Parathyroid adenoma (tissue), 2 donors: ENCODE results near the gene SLC1A3.

Experiments used
- H2AFZ ChIP-seq: fragments of 300-600 bp; sonication (generic); one replicate; pipeline ENCODE4 v1.7.0; 2017; ENCODE audit warnings: antibody characterized with exemption, mild to moderate bottlenecking
- H3K27ac ChIP-seq: fragments of 300-600 bp; sonication (generic); one replicate; pipeline ENCODE4 v1.7.0; 2017
- H3K27me3 ChIP-seq: fragments of 300-600 bp; sonication (generic); one replicate; pipeline ENCODE4 v1.7.0; 2017; ENCODE audit warnings: low read length; ENCODE audit not compliant: control insufficient read depth, insufficient read depth
- H3K36me3 ChIP-seq: fragments of 300-600 bp; sonication (generic); one replicate; pipeline ENCODE4 v1.7.0; 2017; ENCODE audit warnings: low read length; ENCODE audit not compliant: control insufficient read depth, insufficient read depth
- H3K4me1 ChIP-seq: fragments of 300-600 bp; sonication (generic); one replicate; pipeline ENCODE4 v1.7.0; 2017; ENCODE audit warnings: control low read depth
- H3K4me2 ChIP-seq: fragments of 300-600 bp; sonication (generic); one replicate; pipeline ENCODE4 v1.7.0; 2017; ENCODE audit warnings: low read length
- H3K4me3 ChIP-seq: fragments of 300-600 bp; sonication (generic); one replicate; pipeline ENCODE4 v1.7.0; 2017; ENCODE audit warnings: low read depth, low read length
- H3K79me2 ChIP-seq: fragments of 300-600 bp; sonication (generic); one replicate; pipeline ENCODE4 v1.7.0; 2017; ENCODE audit warnings: control low read depth
- H3K9ac ChIP-seq: fragments of 300-600 bp; sonication (generic); one replicate; pipeline ENCODE4 v1.7.0; 2017; ENCODE audit warnings: mild to moderate bottlenecking
- H3K9me3 ChIP-seq: fragments of 300-600 bp; sonication (generic); one replicate; pipeline ENCODE4 v1.7.0; 2017; ENCODE audit warnings: low read length; ENCODE audit not compliant: control insufficient read depth
- TF ChIP-seq, protein P1 (sequence below): fragments of 300-600 bp; sonication (generic); IDR thresholded peaks from one replicate; pipeline ENCODE4 v1.7.0; 2017; ENCODE audit warnings: antibody characterized with exemption, mild to moderate bottlenecking
- donor health status: primary hyperparathyroidism.

The SLC1A3 gene

DNA sequence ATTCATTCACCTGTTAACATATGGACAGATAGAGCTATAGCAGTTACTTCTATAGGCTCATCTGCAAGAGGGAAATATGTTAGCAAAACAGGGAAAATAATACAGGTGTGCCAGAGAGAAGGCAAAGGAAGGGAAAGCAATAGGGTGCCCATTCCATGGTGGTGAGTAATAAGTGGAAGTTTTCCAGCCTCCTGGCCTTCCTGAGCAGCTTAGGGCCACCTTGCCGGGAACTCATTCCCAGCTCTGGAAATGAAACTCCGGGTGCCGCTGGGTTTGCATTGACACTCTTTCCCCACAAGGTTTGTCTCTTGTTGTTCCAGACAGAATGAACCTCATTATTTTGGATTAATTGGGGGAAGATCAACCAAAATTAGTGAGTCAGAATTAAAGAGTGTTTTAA lies 58.4 kb downstream of the SLC1A3 start:
- H3K27me3 ChIP-seq = no peaks in the 10 kb centered on the region
- TF ChIP-seq, protein P1, sequence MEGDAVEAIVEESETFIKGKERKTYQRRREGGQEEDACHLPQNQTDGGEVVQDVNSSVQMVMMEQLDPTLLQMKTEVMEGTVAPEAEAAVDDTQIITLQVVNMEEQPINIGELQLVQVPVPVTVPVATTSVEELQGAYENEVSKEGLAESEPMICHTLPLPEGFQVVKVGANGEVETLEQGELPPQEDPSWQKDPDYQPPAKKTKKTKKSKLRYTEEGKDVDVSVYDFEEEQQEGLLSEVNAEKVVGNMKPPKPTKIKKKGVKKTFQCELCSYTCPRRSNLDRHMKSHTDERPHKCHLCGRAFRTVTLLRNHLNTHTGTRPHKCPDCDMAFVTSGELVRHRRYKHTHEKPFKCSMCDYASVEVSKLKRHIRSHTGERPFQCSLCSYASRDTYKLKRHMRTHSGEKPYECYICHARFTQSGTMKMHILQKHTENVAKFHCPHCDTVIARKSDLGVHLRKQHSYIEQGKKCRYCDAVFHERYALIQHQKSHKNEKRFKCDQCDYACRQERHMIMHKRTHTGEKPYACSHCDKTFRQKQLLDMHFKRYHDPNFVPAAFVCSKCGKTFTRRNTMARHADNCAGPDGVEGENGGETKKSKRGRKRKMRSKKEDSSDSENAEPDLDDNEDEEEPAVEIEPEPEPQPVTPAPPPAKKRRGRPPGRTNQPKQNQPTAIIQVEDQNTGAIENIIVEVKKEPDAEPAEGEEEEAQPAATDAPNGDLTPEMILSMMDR = no peak
- no peak overlapping the region for H2AFZ ChIP-seq
- no peaks in the 10 kb centered on the region for H3K36me3 ChIP-seq
- H3K4me1 ChIP-seq = peaks cover 5% of the 10 kb centered on the region
- no peaks in the 10 kb centered on the region for H3K79me2 ChIP-seq
- H3K4me3 ChIP-seq = no peak overlapping the region
- H3K9ac ChIP-seq = no peak overlapping the region
- H3K9me3 ChIP-seq = no peaks in the 10 kb centered on the region
- H3K27ac ChIP-seq = no peak overlapping the region
- no peak overlapping the region for H3K4me2 ChIP-seq

DNA sequence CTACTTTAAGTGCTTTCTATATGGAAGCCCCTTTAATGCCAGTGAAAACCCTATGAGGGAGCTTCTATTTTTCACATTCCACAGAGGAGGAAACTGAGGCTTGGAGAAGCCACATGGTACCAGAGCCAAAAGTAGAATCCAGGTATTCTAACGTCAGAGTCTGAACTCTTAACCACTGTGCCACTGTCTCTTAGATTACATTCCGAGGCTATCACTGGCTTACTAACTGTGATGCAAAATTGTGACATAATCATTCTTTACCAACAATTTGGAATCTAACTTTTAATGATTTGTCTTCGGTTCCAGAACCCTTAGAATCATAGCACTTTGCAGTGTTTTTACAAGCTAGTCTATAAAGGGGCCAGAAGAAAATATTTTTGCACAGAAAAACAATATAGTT lies 59.2 kb downstream of the SLC1A3 start:
- no peaks in the 10 kb centered on the region for H3K79me2 ChIP-seq
- H3K9ac ChIP-seq = no peak overlapping the region
- no peak overlapping the region for H2AFZ ChIP-seq
- no peak overlapping the region for H3K4me3 ChIP-seq
- no peak overlapping the region for H3K27ac ChIP-seq
- no peaks in the 10 kb centered on the region for H3K27me3 ChIP-seq
- H3K9me3 ChIP-seq = no peaks in the 10 kb centered on the region
- TF ChIP-seq, protein P1 = no peak
- H3K36me3 ChIP-seq = no peaks in the 10 kb centered on the region
- peaks cover 5% of the 10 kb centered on the region for H3K4me1 ChIP-seq
- H3K4me2 ChIP-seq = no peak overlapping the region

DNA sequence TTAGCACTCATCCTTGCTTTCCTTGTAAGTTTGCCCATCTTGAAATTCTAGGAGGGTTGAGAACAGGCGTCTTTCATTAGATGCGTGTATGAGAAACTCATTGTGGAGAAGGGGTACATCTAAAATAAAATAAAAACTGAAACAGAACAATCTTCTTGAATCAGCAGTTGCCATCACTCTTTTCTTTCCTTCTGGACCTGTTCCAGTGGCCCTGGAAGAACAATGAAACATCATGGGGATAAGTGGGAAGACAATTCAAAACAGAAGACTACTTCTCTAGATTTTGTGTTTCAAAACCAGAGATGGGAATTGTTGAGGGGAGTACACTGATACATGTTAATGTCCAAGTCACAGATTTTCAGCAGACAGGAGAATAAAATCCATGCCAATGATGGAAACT lies 59.9 kb downstream of the SLC1A3 start:
- Histone ChIP-seq H3K9ac (no peak overlapping the region), H3K9me3 (no peaks in the 10 kb centered on the region), H3K4me2 (no peak overlapping the region), H3K27ac (no peak overlapping the region), H2AFZ (no peak overlapping the region), H3K27me3 (no peaks in the 10 kb centered on the region), H3K4me1 (peaks cover 5% of the 10 kb centered on the region), H3K79me2 (no peaks in the 10 kb centered on the region), H3K36me3 (no peaks in the 10 kb centered on the region), H3K4me3 (no peak overlapping the region)
- TF ChIP-seq, protein P1 = no peak

DNA sequence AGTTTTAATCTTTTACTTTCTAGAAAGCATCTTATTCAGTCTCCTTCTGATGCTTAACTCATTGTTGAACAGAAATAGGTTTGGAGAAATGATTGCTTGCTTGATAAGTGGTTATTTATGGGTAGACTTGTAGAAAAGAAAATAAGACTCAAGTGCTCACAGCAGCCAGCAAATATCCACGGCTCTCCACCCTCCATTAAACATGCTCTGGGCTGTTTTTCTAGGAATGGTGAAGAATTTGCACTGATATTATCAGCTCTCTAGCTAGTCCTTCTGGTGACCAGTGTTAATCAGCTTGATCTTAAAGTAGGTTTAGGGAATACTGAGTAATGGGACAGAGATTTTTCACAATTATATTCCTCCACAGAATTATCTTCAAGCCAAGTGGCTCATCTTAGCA lies 60.6 kb downstream of the SLC1A3 start:
- H3K4me1 ChIP-seq = peaks cover 5% of the 10 kb centered on the region
- no peak overlapping the region for H3K27ac ChIP-seq
- TF ChIP-seq, protein P1 = no peak
- H3K9me3 ChIP-seq = no peaks in the 10 kb centered on the region
- H3K4me3 ChIP-seq = no peak overlapping the region
- peak overlapping the region; percentile 35 for H3K4me2 ChIP-seq
- H2AFZ ChIP-seq = no peak overlapping the region
- no peaks in the 10 kb centered on the region for H3K36me3 ChIP-seq
- no peak overlapping the region for H3K9ac ChIP-seq
- no peaks in the 10 kb centered on the region for H3K27me3 ChIP-seq
- no peaks in the 10 kb centered on the region for H3K79me2 ChIP-seq

DNA sequence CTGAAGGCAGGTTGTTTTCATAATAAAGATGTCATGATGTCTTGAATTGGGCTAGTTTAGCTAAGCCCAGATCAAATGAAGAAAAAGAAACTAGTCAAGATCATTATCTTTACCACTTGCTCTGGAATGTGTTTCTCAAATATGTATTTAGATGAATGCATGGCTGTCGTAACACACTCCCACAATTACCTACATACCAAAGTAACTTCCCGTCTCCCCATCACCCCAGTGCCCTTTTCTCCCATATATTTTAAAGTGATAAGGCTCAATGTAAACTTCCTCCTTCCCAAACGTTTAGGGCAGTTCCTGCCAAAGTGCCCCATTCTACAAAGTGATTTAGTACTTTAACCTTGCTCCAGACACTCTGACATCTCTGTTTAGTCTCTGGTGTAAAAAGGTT lies 61.4 kb downstream of the SLC1A3 start:
- Histone ChIP-seq H3K9me3 (no peaks in the 10 kb centered on the region), H2AFZ (no peak overlapping the region), H3K27me3 (no peaks in the 10 kb centered on the region), H3K36me3 (no peaks in the 10 kb centered on the region), H3K4me3 (no peak overlapping the region), H3K9ac (no peak overlapping the region), H3K4me1 (peaks cover 5% of the 10 kb centered on the region), H3K4me2 (no peak overlapping the region), H3K27ac (no peak overlapping the region), H3K79me2 (no peaks in the 10 kb centered on the region)
- TF ChIP-seq, protein P1 = no peak
